Measurements from ENCODE around the gene GADD45B. TPM values are rescaled to one million over a fixed set of nuclear protein-coding genes. Genes with fewer than 3 reads are reported as not detected.
A peak's percentile ranks its signal among the peaks of the same experiment; 100 is the strongest.

The GADD45B gene
- total RNA-seq, 1 donor from 2014 or later, result 31.1 TPM

- no peaks in the 10 kb centered on the region for H3K27me3 Mint-ChIP-seq
- no peak for DNase-seq (ENCODE audit: extremely low spot score, unreplicated experiment)
- no peak overlapping the region for H3K4me3 Mint-ChIP-seq
- H3K9me3 Mint-ChIP-seq, result no peaks in the 10 kb centered on the region
- H3K36me3 Mint-ChIP-seq, result peaks cover 4% of the 10 kb centered on the region
- no peak for TF ChIP-seq CTCF (conservative IDR thresholded peaks at IDR 0.05)
- peaks cover 7% of the 10 kb centered on the region for H3K4me1 Mint-ChIP-seq (ENCODE audit: unreplicated experiment)
- peak overlapping the region; percentile 31 for H3K27ac Mint-ChIP-seq
Observed at GRCh38 chr19:2428756-2429711, 46.9 kb upstream of the GADD45B start.

- Mint-ChIP-seq H3K9me3 (no peaks in the 10 kb centered on the region), H3K27ac (peak overlapping the region; percentile 47), H3K4me3 (peak overlapping the region; percentile 47), H3K36me3 (peaks cover 4% of the 10 kb centered on the region), H3K4me1 (ENCODE audit: unreplicated experiment) (peaks cover 7% of the 10 kb centered on the region), H3K27me3 (no peaks in the 10 kb centered on the region)
- TF ChIP-seq CTCF (conservative IDR thresholded peaks at IDR 0.05), result no peak
- no peak for DNase-seq (ENCODE audit: extremely low spot score, unreplicated experiment)
Observed at GRCh38 chr19:2429917-2430535, 45.9 kb upstream of the GADD45B start.

GRCh38 chr19:2431318-2432055 lies 44.4 kb upstream of the GADD45B start:
- DNase-seq (ENCODE audit: extremely low spot score, unreplicated experiment), result no peak
- no peak for TF ChIP-seq CTCF (conservative IDR thresholded peaks at IDR 0.05)
- H3K4me1 Mint-ChIP-seq (ENCODE audit: unreplicated experiment), result peaks cover 7% of the 10 kb centered on the region
- H3K27me3 Mint-ChIP-seq, result no peaks in the 10 kb centered on the region
- H3K9me3 Mint-ChIP-seq, result no peaks in the 10 kb centered on the region
- no peak overlapping the region for H3K27ac Mint-ChIP-seq
- H3K4me3 Mint-ChIP-seq, result no peak overlapping the region
- peaks cover 4% of the 10 kb centered on the region for H3K36me3 Mint-ChIP-seq

GRCh38 chr19:2432131-2432848 lies 43.6 kb upstream of the GADD45B start:
- no peak for DNase-seq (ENCODE audit: extremely low spot score, unreplicated experiment)
- no peaks in the 10 kb centered on the region for H3K27me3 Mint-ChIP-seq
- H3K4me3 Mint-ChIP-seq, result no peak overlapping the region
- peaks cover 4% of the 10 kb centered on the region for H3K36me3 Mint-ChIP-seq
- TF ChIP-seq CTCF (conservative IDR thresholded peaks at IDR 0.05), result no peak
- peaks cover 7% of the 10 kb centered on the region for H3K4me1 Mint-ChIP-seq (ENCODE audit: unreplicated experiment)
- no peak overlapping the region for H3K27ac Mint-ChIP-seq
- no peaks in the 10 kb centered on the region for H3K9me3 Mint-ChIP-seq

GRCh38 chr19:2433854-2434253 lies 42.1 kb upstream of the GADD45B start:
- Mint-ChIP-seq H3K4me1 (ENCODE audit: unreplicated experiment) (no peaks in the 10 kb centered on the region), H3K9me3 (no peaks in the 10 kb centered on the region), H3K4me3 (no peak overlapping the region), H3K27ac (no peak overlapping the region), H3K27me3 (no peaks in the 10 kb centered on the region), H3K36me3 (no peaks in the 10 kb centered on the region)
- no peak for TF ChIP-seq CTCF (conservative IDR thresholded peaks at IDR 0.05)
- DNase-seq (ENCODE audit: extremely low spot score, unreplicated experiment), result no peak
